8988T (cell line): ENCODE data around the gene FGF12.
A peak's percentile ranks its signal among the peaks of the same experiment; 100 is the strongest.

ENCODE experiments used
- DNase-seq: peaks from one replicate; pipeline ENCODE4 v3.0.0; 2011

The FGF12 gene

GRCh38 chr3:192487033-192487432 lies 240.3 kb downstream of the FGF12 start:
- no peak for DNase-seq

- no peak for DNase-seq
Measured at GRCh38 chr3:192482809-192483208, 244.5 kb downstream of the FGF12 start.

- no peak for DNase-seq
Measured at GRCh38 chr3:192482391-192482790, 244.9 kb downstream of the FGF12 start.

DNA sequence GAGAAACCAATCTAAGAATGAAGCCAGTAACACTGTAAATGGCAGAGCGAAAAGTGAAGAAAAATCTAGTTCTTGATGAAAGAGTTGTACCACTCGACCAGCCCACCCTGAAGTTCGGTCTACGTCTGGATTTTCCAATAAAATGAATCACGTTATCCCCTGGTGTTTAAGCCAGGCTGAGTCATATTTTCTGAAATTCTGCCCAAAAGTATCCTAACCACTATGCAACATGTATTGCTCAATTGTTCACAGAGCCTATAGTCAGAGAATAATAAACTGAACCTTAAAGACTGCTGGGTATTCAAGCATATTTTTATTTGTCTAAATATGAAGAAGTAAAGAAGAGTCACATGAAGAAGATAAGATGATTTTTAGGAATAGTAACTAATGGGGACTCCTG lies 245.7 kb downstream of the FGF12 start:
- DNase-seq: no peak

DNA sequence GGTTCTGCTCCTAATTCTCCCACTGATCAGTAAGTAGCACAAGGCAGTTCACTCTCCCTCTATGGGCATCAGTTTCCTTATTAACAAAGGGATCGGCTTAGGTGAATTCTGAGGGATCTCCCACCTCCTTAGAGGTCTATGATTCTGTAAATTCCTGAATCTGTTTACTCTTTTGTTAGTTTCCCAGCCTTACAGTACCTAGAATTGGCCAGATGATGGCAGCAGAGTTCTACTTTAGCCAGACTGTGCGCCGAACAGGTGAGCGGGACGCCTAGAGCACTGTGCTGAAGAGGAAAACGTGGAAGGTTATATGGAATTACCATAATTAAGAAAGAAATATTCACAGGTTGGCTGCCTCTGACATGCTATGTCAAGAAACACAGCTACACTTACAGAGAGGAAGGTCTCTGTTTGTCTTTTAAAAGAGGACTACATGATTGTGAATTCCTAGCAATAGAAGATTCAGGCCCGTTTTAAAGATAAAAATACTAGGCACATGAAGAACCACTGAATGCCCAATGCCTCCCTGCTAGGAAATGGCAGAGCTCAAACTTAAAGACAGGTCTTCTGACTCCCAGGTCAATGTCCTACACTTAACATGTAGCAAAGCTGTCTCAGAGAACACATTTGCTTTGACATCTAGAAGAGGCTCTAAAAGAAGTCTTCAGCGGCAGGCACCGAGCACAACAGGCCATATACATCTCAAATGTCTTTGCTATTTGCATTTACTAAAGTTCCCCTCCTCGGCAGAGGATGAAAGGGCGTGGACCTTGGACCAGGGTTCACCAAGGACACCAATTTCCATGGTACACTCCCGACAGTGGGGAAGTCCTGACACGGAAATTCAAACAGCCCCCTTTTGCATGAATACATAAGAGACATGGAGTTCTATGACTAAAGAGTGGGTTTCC lies 259.9 kb downstream of the FGF12 start:
- no peak for DNase-seq

DNA sequence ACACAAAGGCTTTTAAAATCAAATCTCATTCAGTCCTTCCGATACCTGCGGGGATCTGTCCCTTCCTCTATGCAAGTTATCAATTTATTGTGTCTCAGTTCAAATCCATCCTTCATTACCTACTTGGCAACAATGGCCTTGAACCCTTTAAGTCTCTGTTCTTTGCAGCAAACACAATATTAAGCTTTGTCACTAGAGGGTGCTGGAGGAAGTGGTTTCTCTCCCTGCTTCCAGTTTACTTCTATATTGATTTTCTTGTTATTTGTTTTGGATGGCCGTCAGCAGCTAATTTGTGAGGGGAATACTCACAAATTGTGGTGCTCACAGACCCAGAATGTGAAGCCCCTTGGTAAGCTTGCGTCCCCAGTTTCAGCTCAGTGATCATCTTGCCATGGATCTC lies 278.3 kb downstream of the FGF12 start:
- DNase-seq: no peak

- DNase-seq: no peak
Measured at GRCh38 chr3:192445770-192446644, 281.3 kb downstream of the FGF12 start.

- no peak for DNase-seq
Measured at GRCh38 chr3:192444791-192445106, 282.6 kb downstream of the FGF12 start.

DNA sequence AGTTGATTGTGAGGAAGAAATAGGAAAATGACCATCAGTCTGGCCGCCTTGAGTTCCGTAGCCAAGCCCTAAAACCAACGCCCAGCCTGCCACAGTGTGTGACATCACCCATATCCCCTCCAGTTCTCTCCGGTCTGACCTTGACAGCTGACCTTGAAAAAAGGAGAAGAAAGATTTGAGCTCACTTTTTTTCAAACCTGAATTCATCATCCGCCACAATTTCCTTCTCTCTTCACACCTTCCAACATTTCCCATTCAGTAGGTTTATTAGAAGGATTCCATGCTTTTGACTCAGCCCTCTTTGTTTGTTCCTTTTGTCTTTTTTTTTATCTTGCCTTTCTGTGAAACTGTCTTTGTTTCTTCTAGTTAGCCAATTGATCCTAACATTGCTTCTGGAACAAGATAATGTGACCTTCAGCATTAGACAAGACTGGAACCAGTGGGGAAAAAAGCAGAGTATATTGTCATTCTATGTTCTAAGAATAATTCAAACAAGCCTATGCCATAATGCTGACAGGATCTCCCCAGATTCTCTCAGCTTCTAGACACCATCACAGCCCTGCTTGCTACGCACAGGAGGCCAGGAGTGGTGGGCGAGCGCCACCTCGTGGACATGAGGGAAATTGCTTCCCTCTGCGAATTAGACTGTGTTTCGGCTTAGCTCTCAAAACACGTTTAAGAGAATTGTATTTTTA lies 283.1 kb downstream of the FGF12 start:
- peak; percentile 31 for DNase-seq

DNA sequence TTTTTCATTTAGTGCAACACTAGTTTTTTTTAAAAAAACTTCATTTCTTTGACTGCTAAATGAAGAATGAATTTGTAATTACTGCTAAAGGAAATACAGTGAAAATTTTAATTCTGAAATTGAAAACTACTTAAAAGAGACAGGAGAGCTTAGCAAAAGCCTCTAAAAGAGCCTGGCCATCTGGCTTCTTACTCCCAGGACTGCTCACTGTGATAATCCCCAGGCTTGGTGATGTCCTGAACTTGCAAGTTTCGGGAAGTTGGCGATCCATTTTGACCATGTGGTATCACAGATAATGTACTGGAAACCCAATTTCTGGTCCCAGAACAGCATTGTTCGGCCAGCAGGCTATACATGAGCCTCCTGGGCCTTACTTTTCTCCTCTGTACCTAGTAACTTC lies 292.1 kb downstream of the FGF12 start:
- DNase-seq: no peak

DNA sequence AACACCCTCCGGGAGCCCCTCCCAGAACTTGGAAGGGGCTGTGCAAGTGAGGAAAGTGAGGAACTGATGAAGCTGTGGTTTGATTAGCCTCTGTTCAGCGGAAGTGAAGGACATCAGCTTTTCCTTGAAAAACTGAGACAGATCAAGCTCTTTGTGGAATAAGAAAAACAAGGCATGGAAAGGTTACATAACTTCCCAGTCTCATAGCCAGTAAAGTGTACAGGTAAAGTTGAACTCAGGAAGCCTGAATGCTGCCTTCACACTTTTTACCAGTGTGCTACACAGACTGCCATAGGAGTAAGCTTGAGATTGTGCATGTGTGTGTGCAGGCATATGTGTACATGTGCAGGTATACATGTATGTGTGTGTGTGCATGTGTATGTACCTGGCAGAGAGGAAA lies 293.2 kb downstream of the FGF12 start:
- no peak for DNase-seq

DNA sequence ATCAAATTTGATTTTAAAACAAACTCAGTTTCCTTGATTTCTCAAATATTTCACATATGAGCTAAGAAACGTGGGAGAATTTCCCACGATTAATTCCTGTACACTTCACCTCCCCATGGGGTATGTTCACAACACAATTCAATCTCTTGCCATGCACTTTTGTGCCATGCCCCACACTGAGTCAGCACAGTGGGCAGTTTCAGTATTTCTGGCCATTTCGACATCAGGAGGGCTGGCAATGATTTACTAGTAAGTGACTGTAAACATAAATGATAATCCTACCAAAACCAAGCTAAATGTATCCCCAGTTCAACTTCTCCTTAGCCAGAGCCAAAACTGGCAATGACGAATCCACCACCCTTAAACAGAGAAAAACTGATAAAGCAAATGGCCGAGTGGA lies 293.6 kb downstream of the FGF12 start:
- no peak for DNase-seq

- no peak for DNase-seq
Measured at GRCh38 chr3:192422997-192423342, 304.4 kb downstream of the FGF12 start.

- no peak for DNase-seq
Measured at GRCh38 chr3:192422321-192422996, 304.9 kb downstream of the FGF12 start.

DNA sequence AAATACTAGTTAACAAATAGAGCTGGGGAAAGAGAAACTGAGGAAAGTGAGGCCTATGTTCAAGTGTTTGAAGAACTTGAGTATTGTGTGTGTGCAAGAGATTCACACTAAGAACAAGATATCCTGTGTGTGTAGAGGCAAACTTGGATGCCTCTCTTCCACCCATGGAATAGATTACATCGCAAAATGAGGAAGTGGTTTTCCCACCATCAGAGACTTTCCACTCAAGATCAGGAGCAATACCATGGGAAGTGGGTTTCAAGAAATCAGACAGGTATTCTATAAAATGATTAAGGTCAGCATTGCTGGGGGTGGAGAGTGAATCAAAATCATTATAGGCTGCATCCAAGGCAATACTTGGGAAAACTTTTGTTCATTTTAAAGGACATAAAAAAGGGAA lies 308.0 kb downstream of the FGF12 start:
- no peak for DNase-seq

- DNase-seq: no peak
Measured at GRCh38 chr3:192417559-192418055, 309.7 kb downstream of the FGF12 start.

GRCh38 chr3:192417017-192417416 lies 310.3 kb downstream of the FGF12 start:
- no peak for DNase-seq

DNA sequence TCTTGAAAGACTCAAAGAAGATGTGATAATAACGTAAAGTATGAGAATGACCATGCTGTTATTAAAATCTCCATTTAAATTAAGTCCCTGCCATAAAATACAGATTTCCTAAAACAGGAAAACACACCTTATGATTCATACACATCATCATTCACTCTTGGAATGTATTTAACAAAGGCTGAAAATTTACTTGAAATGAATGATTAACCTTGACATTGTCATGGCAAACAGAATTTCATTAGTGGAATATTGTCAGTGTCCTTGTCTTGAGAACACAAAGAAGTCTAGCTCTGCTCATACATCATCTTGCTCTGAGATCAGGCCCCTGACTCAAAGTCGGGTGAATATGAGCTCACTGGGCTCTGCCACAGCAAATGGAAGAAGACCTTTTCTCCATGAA lies 313.9 kb downstream of the FGF12 start:
- no peak for DNase-seq

GRCh38 chr3:192410684-192410960 lies 316.7 kb downstream of the FGF12 start:
- no peak for DNase-seq

- DNase-seq: no peak
Measured at GRCh38 chr3:192409838-192410683, 317.3 kb downstream of the FGF12 start.

GRCh38 chr3:192409201-192409837 lies 318.0 kb downstream of the FGF12 start:
- no peak for DNase-seq
